Right lobe of liver (tissue), 6 donors: ENCODE data around the gene ATOSA. TPM values are rescaled to one million over a fixed set of nuclear protein-coding genes. Genes with fewer than 3 reads are reported as not detected.
A peak's percentile ranks its signal among the peaks of the same experiment; 100 is the strongest.

Experiments
- ATAC-seq, 4 donors: fragments of 200-7000 bp; cut with Tn5 transposase; one replicate each; pipeline ENCODE4 v1.9.1; 2020; ENCODE audit warnings: mild to moderate bottlenecking in 4 of 4, moderate library complexity in 4 of 4
- DNase-seq, 3 donors: peaks; one replicate each; pipeline ENCODE4 v3.0.0-alpha.2; 2020
- H3K27ac ChIP-seq, 3 donors: fragments of 200-600 bp; one replicate each; pipeline ENCODE4 v1.8.0; 2022
- H3K27me3 ChIP-seq, 2 donors: fragments of 200-600 bp; one replicate each; pipeline ENCODE4 v1.8.0; 2022
- H3K36me3 ChIP-seq, 4 donors: fragments of 200-600 bp; sonication (generic) in 1 of 4; one replicate each; pipeline versions ENCODE4 v1.5.1 to v1.8.0; 2017 to 2022; ENCODE audit warnings: control low read depth in 1 of 4
- H3K4me1 ChIP-seq, 4 donors: fragments of 200-600 bp; sonication (generic) in 1 of 4; one replicate each; pipeline versions ENCODE4 v1.5.1 to v1.8.0; 2017 to 2022; ENCODE audit warnings: control low read depth in 1 of 4
- H3K4me3 ChIP-seq, 3 donors: fragments of 200-600 bp; one replicate each; pipeline ENCODE4 v1.8.0; 2022
- H3K9me3 ChIP-seq, 4 donors: fragments of 200-600 bp; sonication (generic) in 1 of 4; one replicate each; pipeline versions ENCODE4 v1.5.1 to v1.8.0; 2017 to 2022; ENCODE audit warnings: control low read depth in 1 of 4
- POLR2A ChIP-seq: fragments of 450-650 bp; IDR thresholded peaks from one replicate; pipeline ENCODE4 v1.6.1; 2017; ENCODE audit warnings: antibody characterized with exemption, mild to moderate bottlenecking
- WGBS: methylation state at CpG from one replicate; pipeline ENCODE4 v1.1.6; 2018; ENCODE audit warnings: low coverage, low lambda C conversion rate; ENCODE audit not compliant: insufficient coverage; ENCODE audit errors: missing lambda C conversion rate; 5-methylcytosine and 5-hydroxymethylcytosine counted together
- intact Hi-C, 2 donors: fragments of 100-400 bp; cut with DNase I; formaldehyde crosslinking; loops; one replicate each; pipeline versions ENCODE4 v1.11.2 to v1.14.1; 2022
- total RNA-seq, 6 experiments: library from RNA; depleted of rRNA in 2 of 6; stranded (reverse); fragments of >200 nt in 2 of 6; fragmentation: NEBNext Ultra II Directional in 3 of 6; extraction: Animal tissue kit (Norgen Biotek cat#: 25700) in 3 of 6; gene quantifications; one replicate each; pipeline versions ENCODE4 v1.1.0 to v1.2.4, GENCODE V29; 2016 to 2023
- TF ChIP-seq, protein P1 (sequence below), 4 donors: fragments of 200-600 bp in 3 of 4; fragments of 450-650 bp in 1 of 4; IDR thresholded peaks; one replicate each; pipeline versions ENCODE4 v1.5.1 to v1.8.0; 2016 to 2022; ENCODE audit warnings: antibody characterized with exemption in 4 of 4, mild to moderate bottlenecking in 2 of 4
- donor health status: DM: no; HTN: yes; CAD: no.
- donor health status: DM: no; HTN: no; CAD: no.
- donor health status: DM: no; HTN: no; CAD: no.
- donor health status: DM: no; HTN: yes; CAD: no.
- donor health status: DM: no; HTN: yes; CAD: no.

Gene ATOSA
- total RNA-seq, 6 experiments from 2014 or later: 18.9 to 52.9 (median 35.4) TPM

DNA sequence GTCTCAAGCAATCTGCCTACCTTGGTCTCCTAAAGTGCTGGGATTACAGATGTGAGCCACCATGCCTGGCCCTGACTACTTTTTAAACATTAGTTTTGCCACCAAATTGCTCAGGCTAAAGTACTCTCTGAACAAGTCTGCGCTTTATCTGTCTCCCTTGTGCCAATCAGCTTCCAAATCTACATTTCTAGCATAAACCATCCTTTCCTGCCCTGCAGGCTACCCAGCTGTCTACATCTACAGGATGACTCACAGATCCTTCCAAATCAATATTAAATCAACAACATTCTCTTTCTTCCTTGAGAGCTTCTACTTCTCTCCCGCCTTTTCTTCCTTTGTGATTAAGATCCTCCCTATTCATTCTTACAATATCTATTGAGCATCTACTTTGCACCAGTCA is 16.0 kb upstream of the ATOSA start:
- H3K4me3 ChIP-seq: no peak overlapping the region
- H3K4me1 ChIP-seq: no peaks in the 10 kb centered on the region
- no peak overlapping the region for H3K27ac ChIP-seq
- intact Hi-C loops: no loop called here
- TF ChIP-seq, protein P1, sequence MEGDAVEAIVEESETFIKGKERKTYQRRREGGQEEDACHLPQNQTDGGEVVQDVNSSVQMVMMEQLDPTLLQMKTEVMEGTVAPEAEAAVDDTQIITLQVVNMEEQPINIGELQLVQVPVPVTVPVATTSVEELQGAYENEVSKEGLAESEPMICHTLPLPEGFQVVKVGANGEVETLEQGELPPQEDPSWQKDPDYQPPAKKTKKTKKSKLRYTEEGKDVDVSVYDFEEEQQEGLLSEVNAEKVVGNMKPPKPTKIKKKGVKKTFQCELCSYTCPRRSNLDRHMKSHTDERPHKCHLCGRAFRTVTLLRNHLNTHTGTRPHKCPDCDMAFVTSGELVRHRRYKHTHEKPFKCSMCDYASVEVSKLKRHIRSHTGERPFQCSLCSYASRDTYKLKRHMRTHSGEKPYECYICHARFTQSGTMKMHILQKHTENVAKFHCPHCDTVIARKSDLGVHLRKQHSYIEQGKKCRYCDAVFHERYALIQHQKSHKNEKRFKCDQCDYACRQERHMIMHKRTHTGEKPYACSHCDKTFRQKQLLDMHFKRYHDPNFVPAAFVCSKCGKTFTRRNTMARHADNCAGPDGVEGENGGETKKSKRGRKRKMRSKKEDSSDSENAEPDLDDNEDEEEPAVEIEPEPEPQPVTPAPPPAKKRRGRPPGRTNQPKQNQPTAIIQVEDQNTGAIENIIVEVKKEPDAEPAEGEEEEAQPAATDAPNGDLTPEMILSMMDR (IDR thresholded peaks at IDR 0.05): no peak
- no peak for TF ChIP-seq POLR2A
- 75% methylated on average over 2 of the region's 2 CpGs for WGBS
- no peaks in the 10 kb centered on the region for H3K27me3 ChIP-seq
- H3K36me3 ChIP-seq: peaks cover 0 to 6% (median 0%) of the 10 kb centered on the region in 4 donors
- ATAC-seq: no peak
- H3K9me3 ChIP-seq: no peaks in the 10 kb centered on the region
- DNase-seq: no peak

DNA sequence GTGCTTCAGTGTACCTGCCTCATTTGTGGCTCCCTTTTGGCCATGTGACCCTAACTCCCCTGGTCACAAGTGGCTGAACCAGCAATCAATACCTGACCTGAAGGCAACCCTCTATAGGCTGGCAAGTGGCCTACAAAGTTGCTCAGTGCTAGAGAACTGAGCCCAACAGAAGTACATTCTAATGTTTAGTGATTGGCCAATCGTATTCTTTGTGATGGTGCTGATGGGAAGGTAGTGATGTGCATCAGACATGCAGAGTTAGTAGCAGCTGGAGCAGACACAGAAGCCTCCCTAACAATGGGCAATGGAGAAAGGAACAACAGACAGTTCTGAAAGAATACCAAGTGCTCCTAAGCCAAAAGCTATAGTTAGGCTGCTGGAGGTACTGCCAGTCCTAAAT is 10.4 kb upstream of the ATOSA start:
- intact Hi-C loops: loop anchor here in 1 of 2 donors (10.0 kb wide), 1 partner anchor 105 kb away; no protein-coding TSS in a partner anchor
- Histone ChIP-seq H3K4me3 (no peak overlapping the region), H3K4me1 (peaks cover 0 to 7% (median 3%) of the 10 kb centered on the region in 4 donors), H3K27me3 (no peaks in the 10 kb centered on the region), H3K27ac (no peak overlapping the region), H3K9me3 (no peaks in the 10 kb centered on the region), H3K36me3 (peaks cover 0 to 6% (median 0%) of the 10 kb centered on the region in 4 donors)
- WGBS: 63% methylated on average over 1 of the region's 1 CpG
- ATAC-seq: peak; percentile 68 to 92 (median 84)
- DNase-seq: no peak
- TF ChIP-seq, protein P1 (IDR thresholded peaks at IDR 0.05): no peak
- no peak for TF ChIP-seq POLR2A

DNA sequence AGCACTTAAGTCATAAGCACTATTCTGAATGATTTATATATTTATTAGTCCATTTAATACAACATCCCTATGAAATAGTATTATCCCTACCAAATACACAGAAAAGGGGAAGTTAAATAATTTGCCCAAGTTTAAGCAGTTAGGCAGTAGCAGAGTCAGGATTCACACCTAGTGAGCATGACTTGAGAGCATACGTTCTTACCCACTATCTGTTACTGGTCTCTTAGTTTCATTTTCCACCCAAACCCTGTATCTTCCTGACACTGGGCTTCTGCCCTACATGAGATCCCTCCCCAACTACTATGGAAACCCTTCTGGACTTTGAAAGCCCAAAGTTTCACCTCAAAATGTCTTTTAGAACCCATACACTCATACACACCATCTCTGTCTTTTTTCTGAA is 4.4 kb upstream of the ATOSA start:
- Histone ChIP-seq H3K9me3 (no peaks in the 10 kb centered on the region), H3K27ac (no peak overlapping the region), H3K4me3 (no peak overlapping the region), H3K36me3 (no peaks in the 10 kb centered on the region), H3K27me3 (no peaks in the 10 kb centered on the region), H3K4me1 (no peaks in the 10 kb centered on the region)
- TF ChIP-seq, protein P1 (IDR thresholded peaks at IDR 0.05): no peak
- TF ChIP-seq POLR2A: no peak
- ATAC-seq (peak in 1 of 4 donors; percentile 31), DNase-seq (no peak)
- intact Hi-C loops: loop anchor here in 1 of 2 donors (10.0 kb wide), 1 partner anchor 99 kb away; no protein-coding TSS in a partner anchor
- WGBS: 0% methylated on average over 1 of the region's 1 CpG

DNA sequence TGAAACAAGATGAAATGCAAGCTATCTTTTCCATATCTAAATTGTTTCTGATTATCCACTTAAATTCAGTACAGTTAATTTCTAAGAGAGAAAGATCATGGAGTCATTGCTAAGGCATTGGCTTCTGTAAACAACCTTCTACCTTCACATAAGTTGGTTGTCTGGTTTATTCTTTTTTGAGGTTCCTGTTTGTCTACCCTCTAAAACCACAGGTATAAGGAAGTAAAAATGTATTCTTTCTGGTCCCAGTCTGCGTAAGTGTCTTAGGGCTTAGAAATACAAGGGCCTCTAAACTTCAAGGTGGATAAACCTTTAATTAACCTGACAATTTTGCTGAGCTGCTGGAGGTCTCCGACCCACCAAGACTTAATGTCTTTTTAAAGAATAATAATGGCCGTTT is 3.6 kb upstream of the ATOSA start:
- H3K4me3 ChIP-seq: no peak overlapping the region
- H3K27me3 ChIP-seq: no peaks in the 10 kb centered on the region
- WGBS: 66% methylated on average over 3 of the region's 3 CpGs
- DNase-seq (no peak), ATAC-seq (no peak)
- no peaks in the 10 kb centered on the region for H3K36me3 ChIP-seq
- H3K9me3 ChIP-seq: no peaks in the 10 kb centered on the region
- no peak overlapping the region for H3K27ac ChIP-seq
- H3K4me1 ChIP-seq: no peaks in the 10 kb centered on the region
- TF ChIP-seq, protein P1 (IDR thresholded peaks at IDR 0.05): no peak
- intact Hi-C loops: loop anchor here in 1 of 2 donors (10.0 kb wide), 1 partner anchor 98 kb away; no protein-coding TSS in a partner anchor

DNA sequence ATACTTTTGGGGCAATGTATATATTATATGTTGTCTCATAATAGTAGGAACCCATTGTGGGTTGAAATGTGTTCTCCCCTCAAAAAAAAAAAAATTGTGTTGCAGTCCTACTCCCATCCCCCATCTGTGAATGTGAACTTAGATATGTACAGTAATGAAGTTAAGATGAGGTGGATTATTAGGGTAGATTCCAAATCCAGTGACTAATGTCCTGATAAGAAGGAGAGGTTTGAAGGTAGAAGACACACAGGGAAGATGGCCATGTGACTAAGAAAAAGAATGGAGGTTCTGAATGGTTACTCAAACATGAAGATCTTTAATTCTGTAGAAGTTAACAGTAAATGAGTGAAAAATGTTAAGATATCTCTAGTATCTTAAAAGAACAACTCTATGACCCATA is 3.0 kb upstream of the ATOSA start:
- H3K36me3 ChIP-seq: no peaks in the 10 kb centered on the region
- no peak for DNase-seq
- H3K27ac ChIP-seq: no peak overlapping the region
- TF ChIP-seq, protein P1 (IDR thresholded peaks at IDR 0.05): no peak
- no peak for TF ChIP-seq POLR2A
- no peaks in the 10 kb centered on the region for H3K27me3 ChIP-seq
- ATAC-seq: no peak
- no peak overlapping the region for H3K4me3 ChIP-seq
- peaks cover 0 to 5% (median 0%) of the 10 kb centered on the region in 4 donors for H3K4me1 ChIP-seq
- intact Hi-C loops: loop anchor here in 1 of 2 donors (10.0 kb wide), 1 partner anchor 97 kb away; no protein-coding TSS in a partner anchor
- no peaks in the 10 kb centered on the region for H3K9me3 ChIP-seq
